SH-SY5Y (cell line): ENCODE results near the gene CASP9.

Experiments
- GATA2 ChIP-seq: IDR thresholded peaks from 2 replicates; pipeline ENCODE4 v1.6.1; 2011; ENCODE audit warnings: mild to moderate bottlenecking, low read depth, low read length
- GATA3 ChIP-seq: IDR thresholded peaks from 2 replicates; pipeline ENCODE4 v1.6.1; 2011; ENCODE audit warnings: low read depth, mild to moderate bottlenecking, low read length, moderate library complexity

CASP9 gene

GRCh38 chr1:15513919-15514318 lies 10.1 kb downstream of the CASP9 start:
- TF ChIP-seq GATA3 (no peak), GATA2 (no peak)

- TF ChIP-seq GATA2 (no peak), GATA3 (no peak)
Measured at GRCh38 chr1:15513192-15513591, 10.8 kb downstream of the CASP9 start.

- TF ChIP-seq GATA3: no peak
- no peak for TF ChIP-seq GATA2
Measured at GRCh38 chr1:15510611-15511405, 13.2 kb downstream of the CASP9 start.

- TF ChIP-seq GATA3 (no peak), GATA2 (no peak)
Measured at GRCh38 chr1:15509586-15509985, 14.4 kb downstream of the CASP9 start.

GRCh38 chr1:15508700-15509487 lies 15.1 kb downstream of the CASP9 start:
- TF ChIP-seq GATA3 (no peak), GATA2 (no peak)

- no peak for TF ChIP-seq GATA3
- TF ChIP-seq GATA2: no peak
Measured at GRCh38 chr1:15507278-15507677, 16.7 kb downstream of the CASP9 start.

GRCh38 chr1:15506831-15507230 lies 17.2 kb downstream of the CASP9 start:
- TF ChIP-seq GATA3: no peak
- no peak for TF ChIP-seq GATA2

GRCh38 chr1:15504436-15504835 lies 19.6 kb downstream of the CASP9 start:
- TF ChIP-seq GATA3 (no peak), GATA2 (no peak)

GRCh38 chr1:15501208-15502032 lies 22.6 kb downstream of the CASP9 start:
- TF ChIP-seq GATA2: no peak
- no peak for TF ChIP-seq GATA3

GRCh38 chr1:15500184-15501178 lies 23.5 kb downstream of the CASP9 start:
- no peak for TF ChIP-seq GATA2
- no peak for TF ChIP-seq GATA3

- TF ChIP-seq GATA2: no peak
- no peak for TF ChIP-seq GATA3
Measured at GRCh38 chr1:15493869-15494390, 30.1 kb downstream of the CASP9 start.

GRCh38 chr1:15492596-15492995 lies 31.4 kb downstream of the CASP9 start:
- no peak for TF ChIP-seq GATA3
- no peak for TF ChIP-seq GATA2

GRCh38 chr1:15489052-15489736 lies 34.8 kb downstream of the CASP9 start:
- TF ChIP-seq GATA2 (no peak), GATA3 (no peak)
